DOHH2 (cell line): ENCODE results near the gene KIF26B.
A peak's percentile ranks its signal among the peaks of the same experiment; 100 is the strongest.

Source experiments
- H3F3A ChIP-seq: fragments of 200-600 bp; sonication (generic), shearing (Covaris generic); 2 replicates; pipeline ENCODE4 v1.6.0; 2016; ENCODE audit warnings: antibody characterized with exemption, mild to moderate bottlenecking; ENCODE audit not compliant: control insufficient read depth, insufficient read depth
- H3K27ac ChIP-seq: fragments of 200-600 bp; sonication (generic); 2 replicates; pipeline ENCODE4 v1.5.1; 2014; ENCODE audit warnings: low read depth, mild to moderate bottlenecking, low read length, moderate library complexity
- H3K27me3 ChIP-seq: fragments of 200-600 bp; sonication (generic); 2 replicates; pipeline ENCODE4 v1.6.1; 2014; ENCODE audit warnings: mild to moderate bottlenecking, low read length, mixed read lengths; ENCODE audit not compliant: control insufficient read depth
- H3K36me3 ChIP-seq: fragments of 200-600 bp; sonication (generic); 2 replicates; pipeline ENCODE4 v1.6.1; 2014; ENCODE audit warnings: mild to moderate bottlenecking, low read length, moderate library complexity, mixed read lengths; ENCODE audit not compliant: control insufficient read depth
- H3K4me1 ChIP-seq: fragments of 200-600 bp; sonication (generic); 2 replicates; pipeline ENCODE4 v1.6.1; 2014; ENCODE audit warnings: mild to moderate bottlenecking, low read length, mixed read lengths; ENCODE audit not compliant: control insufficient read depth
- H3K4me2 ChIP-seq: fragments of 200-600 bp; sonication (generic); 2 replicates; pipeline ENCODE4 v1.6.0; 2014; ENCODE audit warnings: mild to moderate bottlenecking, low read length, moderate library complexity
- H3K4me3 ChIP-seq: fragments of 200-600 bp; sonication (generic); 2 replicates; pipeline ENCODE4 v1.5.1; 2014; ENCODE audit warnings: mild to moderate bottlenecking, low read length, mixed read lengths
- H3K79me2 ChIP-seq: fragments of 200-600 bp; sonication (generic); 2 replicates; pipeline ENCODE4 v1.6.1; 2014; ENCODE audit warnings: mild to moderate bottlenecking, low read length, mixed read lengths; ENCODE audit not compliant: control insufficient read depth
- H3K9me2 ChIP-seq: fragments of 200-600 bp; sonication (generic); replicated peaks from 2 replicates; pipeline ENCODE4 v1.6.1; 2014; ENCODE audit warnings: mild to moderate bottlenecking, low read length, mixed read lengths; ENCODE audit not compliant: control insufficient read depth
- H3K9me3 ChIP-seq: fragments of 200-600 bp; sonication (generic); 2 replicates; pipeline ENCODE4 v1.6.1; 2014; ENCODE audit warnings: antibody characterized with exemption, low read length, mixed read lengths; ENCODE audit not compliant: control insufficient read depth, insufficient read depth
- H4K20me1 ChIP-seq: fragments of 200-600 bp; sonication (generic); 2 replicates; pipeline ENCODE4 v1.6.0; 2014; ENCODE audit warnings: low read depth, mild to moderate bottlenecking, antibody characterized with exemption, low read length, moderate library complexity; ENCODE audit not compliant: control insufficient read depth, insufficient read depth
- CTCF ChIP-seq: fragments of 200-600 bp; sonication (generic); IDR thresholded peaks from one replicate; pipeline ENCODE4 v1.5.1; 2014; ENCODE audit warnings: antibody characterized with exemption, mild to moderate bottlenecking, low read depth, low read length; ENCODE audit not compliant: poor library complexity, severe bottlenecking
- EZH2phosphoT487 ChIP-seq: fragments of 200-600 bp; sonication (generic); IDR thresholded peaks from 2 replicates; pipeline ENCODE4 v1.6.1; 2017; ENCODE audit warnings: borderline replicate concordance, mild to moderate bottlenecking, antibody characterized with exemption, low read length, moderate library complexity, mixed read lengths

KIF26B gene

GRCh38 chr1:245679821-245680780 is 525.3 kb downstream of the KIF26B start:
- no peak overlapping the region for H3K4me3 ChIP-seq
- no peaks in the 10 kb centered on the region for H3K27me3 ChIP-seq
- TF ChIP-seq EZH2phosphoT487 (no peak), CTCF (no peak)
- no peaks in the 10 kb centered on the region for H3K9me3 ChIP-seq
- H3K4me1 ChIP-seq = peaks cover 21% of the 10 kb centered on the region
- H3K36me3 ChIP-seq = no peaks in the 10 kb centered on the region
- H3F3A ChIP-seq = no peaks in the 10 kb centered on the region
- H3K4me2 ChIP-seq = peak overlapping the region; percentile 37
- no peaks in the 10 kb centered on the region for H4K20me1 ChIP-seq
- no peaks in the 10 kb centered on the region for H3K79me2 ChIP-seq
- no peaks in the 10 kb centered on the region for H3K9me2 ChIP-seq
- H3K27ac ChIP-seq = no peak overlapping the region

DNA sequence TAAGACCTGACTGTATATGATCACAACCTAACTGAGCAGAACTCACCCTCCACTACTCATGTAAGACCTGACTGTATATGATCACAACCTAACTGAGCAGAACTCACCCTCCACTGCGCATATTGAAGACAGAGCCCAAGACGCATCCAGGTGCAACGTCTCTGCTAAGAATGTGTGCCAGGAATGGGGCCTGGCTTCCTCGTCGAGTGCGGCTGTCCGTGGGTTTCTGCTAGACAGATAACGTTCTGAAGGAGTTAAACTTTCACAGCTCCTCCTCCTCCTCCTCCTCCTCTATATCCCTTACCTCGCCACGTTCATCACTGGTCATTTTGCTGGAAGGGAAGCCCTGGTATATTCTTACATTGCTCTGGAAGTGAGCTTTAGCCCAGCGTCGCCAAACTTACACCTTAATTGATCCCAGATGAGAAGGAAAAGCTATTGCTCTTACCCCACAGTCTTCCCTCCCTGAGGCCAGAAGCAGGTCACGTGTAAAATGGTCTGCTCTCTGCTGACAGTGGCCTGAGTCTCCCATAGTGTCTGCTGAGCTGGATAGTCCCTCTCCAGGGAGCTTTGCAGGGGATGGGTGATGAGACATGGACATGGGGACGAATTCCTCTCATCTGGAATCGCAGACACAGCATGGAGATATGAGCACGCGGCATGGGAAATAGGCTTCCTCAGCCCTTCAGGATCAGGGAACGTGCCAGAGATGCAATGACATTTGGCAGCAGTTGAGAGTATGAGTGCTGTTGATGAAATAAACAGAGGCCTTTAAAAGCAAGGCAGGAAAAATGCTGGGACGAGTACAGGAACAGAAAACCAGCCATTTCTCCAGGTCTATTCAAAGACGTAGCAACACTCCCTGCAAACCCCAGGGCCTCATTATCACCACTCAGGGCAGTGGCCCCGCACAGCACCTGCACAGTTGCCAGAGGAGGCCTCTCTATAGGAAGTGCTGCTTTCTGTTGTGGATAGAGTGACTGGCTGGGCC is 528.1 kb downstream of the KIF26B start:
- Histone ChIP-seq H3K4me1 (peaks cover 21% of the 10 kb centered on the region), H3K4me3 (no peak overlapping the region), H3F3A (no peaks in the 10 kb centered on the region), H3K36me3 (no peaks in the 10 kb centered on the region), H3K9me2 (no peaks in the 10 kb centered on the region), H3K79me2 (no peaks in the 10 kb centered on the region), H3K27me3 (no peaks in the 10 kb centered on the region), H3K27ac (no peak overlapping the region), H3K4me2 (no peak overlapping the region), H4K20me1 (no peaks in the 10 kb centered on the region), H3K9me3 (no peaks in the 10 kb centered on the region)
- TF ChIP-seq CTCF = no peak
- no peak for TF ChIP-seq EZH2phosphoT487

DNA sequence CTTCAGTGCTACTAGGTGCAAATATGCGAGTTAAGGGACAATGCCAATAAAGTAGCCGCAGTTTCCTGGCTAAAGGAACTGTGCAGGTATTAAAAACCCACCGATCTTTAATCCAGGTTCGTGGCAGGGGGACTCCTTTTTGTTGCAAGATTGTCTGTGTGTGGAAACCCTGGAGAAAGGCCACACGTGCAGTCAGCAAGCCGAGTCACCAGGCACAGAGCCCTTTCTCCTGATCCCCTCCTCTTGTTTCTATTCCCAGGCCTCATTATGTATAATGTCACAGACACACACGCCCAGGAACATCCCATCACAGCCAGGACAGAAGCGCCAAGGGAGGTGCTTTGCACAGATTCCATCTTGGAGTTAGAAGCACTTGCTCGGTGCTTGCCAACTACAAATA is 528.9 kb downstream of the KIF26B start:
- no peak overlapping the region for H3K27ac ChIP-seq
- no peaks in the 10 kb centered on the region for H3K27me3 ChIP-seq
- H3F3A ChIP-seq = no peaks in the 10 kb centered on the region

More for the DNA sequence above, 528.9 kb downstream of the KIF26B start:
- no peaks in the 10 kb centered on the region for H3K9me3 ChIP-seq
- H3K4me3 ChIP-seq = no peak overlapping the region
- H3K79me2 ChIP-seq = no peaks in the 10 kb centered on the region
- H3K4me2 ChIP-seq = no peak overlapping the region
- TF ChIP-seq CTCF (no peak), EZH2phosphoT487 (no peak)
- H3K4me1 ChIP-seq = peaks cover 21% of the 10 kb centered on the region
- no peaks in the 10 kb centered on the region for H4K20me1 ChIP-seq
- no peaks in the 10 kb centered on the region for H3K36me3 ChIP-seq
- H3K9me2 ChIP-seq = no peaks in the 10 kb centered on the region
